Liver (tissue), 9 donors: Measurements from ENCODE around the gene ZNF628. TPM values are rescaled to one million over a fixed set of nuclear protein-coding genes. Genes with fewer than 3 reads are reported as not detected.

Experiments
- DNase-seq: peaks from one replicate; pipeline ENCODE4 v3.0.0-alpha.2; 2017; ENCODE audit warnings: low spot score
- H3K27ac ChIP-seq, 2 donors: one replicate each; pipeline ENCODE4 v1.7.0; 2013; ENCODE audit warnings: inconsistent platforms in 2 of 2, low read length in 2 of 2, control low read depth in 1 of 2, low read depth in 1 of 2, mild to moderate bottlenecking in 1 of 2
- H3K27me3 ChIP-seq, 4 donors: one replicate each; pipeline versions ENCODE4 v1.6.1 to v1.7.0; 2013; ENCODE audit warnings: low read length in 3 of 4, inconsistent platforms in 1 of 4, mild to moderate bottlenecking in 1 of 4, moderate library complexity in 1 of 4; ENCODE audit not compliant: control insufficient read depth in 4 of 4, insufficient read depth in 4 of 4
- H3K36me3 ChIP-seq, 4 donors: one replicate each; pipeline versions ENCODE4 v1.6.1 to v1.7.0; 2013; ENCODE audit warnings: low read length in 3 of 4, mild to moderate bottlenecking in 3 of 4, low read depth in 1 of 4, moderate library complexity in 1 of 4; ENCODE audit not compliant: control insufficient read depth in 4 of 4, insufficient read depth in 3 of 4
- H3K4me1 ChIP-seq, 4 donors: one replicate each; pipeline versions ENCODE4 v1.6.1 to v1.7.0; 2013; ENCODE audit warnings: low read length in 3 of 4, mild to moderate bottlenecking in 3 of 4, moderate library complexity in 1 of 4; ENCODE audit not compliant: control insufficient read depth in 4 of 4, insufficient read depth in 4 of 4
- H3K4me3 ChIP-seq, 3 donors: one replicate each; pipeline versions ENCODE4 v1.6.1 to v1.7.0; 2013; ENCODE audit warnings: low read length in 3 of 3, control low read depth in 1 of 3, low read depth in 1 of 3, mild to moderate bottlenecking in 1 of 3
- H3K9ac ChIP-seq, 2 donors: one replicate each; pipeline ENCODE4 v1.7.0; 2013; ENCODE audit warnings: low read length in 2 of 2, mild to moderate bottlenecking in 2 of 2, moderate library complexity in 2 of 2, control low read depth in 1 of 2, low read depth in 1 of 2
- H3K9me3 ChIP-seq, 4 donors: one replicate each; pipeline versions ENCODE4 v1.6.1 to v1.7.0; 2013; ENCODE audit warnings: low read length in 3 of 4; ENCODE audit not compliant: control insufficient read depth in 4 of 4
- CTCF ChIP-seq: fragments of 150-350 bp; IDR thresholded peaks from 2 replicates; pipeline ENCODE4 v1.5.1; 2017; ENCODE audit warnings: improper control_type of control experiment, low read depth, low read length; ENCODE audit not compliant: missing input control
- EGR1 ChIP-seq, 2 donors: IDR thresholded peaks; 2 replicates each; pipeline ENCODE4 v1.6.1; 2016 to 2018; ENCODE audit warnings: antibody characterized with exemption in 2 of 2, low read depth in 2 of 2
- FOXA1 ChIP-seq: IDR thresholded peaks from 2 replicates; pipeline ENCODE4 v1.6.1; 2016; ENCODE audit warnings: antibody characterized with exemption
- GABPA ChIP-seq, 2 donors: IDR thresholded peaks in 1 of 2; conservative IDR thresholded peaks in 1 of 2; 2 replicates each; pipeline ENCODE4 v1.6.1; 2016; ENCODE audit warnings: antibody characterized with exemption in 2 of 2, mild to moderate bottlenecking in 1 of 2, moderate library complexity in 1 of 2
- HNF4A ChIP-seq, 2 donors: conservative IDR thresholded peaks; 2 replicates each; pipeline ENCODE4 v1.6.1; 2016; ENCODE audit warnings: antibody characterized with exemption in 2 of 2, mild to moderate bottlenecking in 2 of 2
- HNF4G ChIP-seq: IDR thresholded peaks from 2 replicates; pipeline ENCODE4 v1.6.1; 2016; ENCODE audit warnings: antibody characterized with exemption
- JUND ChIP-seq, 2 donors: IDR thresholded peaks; 2 replicates each; pipeline ENCODE4 v1.6.1; 2016; ENCODE audit warnings: antibody characterized with exemption in 2 of 2
- MAX ChIP-seq: IDR thresholded peaks from 2 replicates; pipeline ENCODE4 v1.6.1; 2016; ENCODE audit warnings: antibody characterized with exemption
- NR2F2 ChIP-seq: IDR thresholded peaks from 2 replicates; pipeline ENCODE4 v1.6.1; 2016; ENCODE audit warnings: antibody characterized with exemption
- RAD21 ChIP-seq, 2 donors: IDR thresholded peaks; 2 replicates each; pipeline ENCODE4 v1.6.1; 2016; ENCODE audit warnings: antibody characterized with exemption in 2 of 2, mild to moderate bottlenecking in 2 of 2
- RXRA ChIP-seq, 2 donors: IDR thresholded peaks; 2 replicates each; pipeline ENCODE4 v1.6.1; 2017 to 2018; ENCODE audit warnings: antibody characterized with exemption in 2 of 2, mild to moderate bottlenecking in 1 of 2
- SP1 ChIP-seq: IDR thresholded peaks from 2 replicates; pipeline ENCODE4 v1.6.1; 2018; ENCODE audit warnings: antibody characterized with exemption, mild to moderate bottlenecking
- YY1 ChIP-seq: IDR thresholded peaks from 2 replicates; pipeline ENCODE4 v1.6.1; 2016; ENCODE audit warnings: antibody characterized with exemption, mild to moderate bottlenecking
- WGBS: extraction: QIAGEN DNeasy Blood & Tissue Kit; methylation state at CpG from one replicate; pipeline ENCODE4 v1.1.7; 2013; 5-methylcytosine and 5-hydroxymethylcytosine counted together
- polyA plus RNA-seq, 2 donors: library from polyadenylated mRNA; stranded (reverse) in 1 of 2; unstranded in 1 of 2; fragments of 200-250 nt in 1 of 2; fragments of >200 nt in 1 of 2; fragmentation: Nextera tagmentation in 1 of 2; extraction: Ambion mirVana in 1 of 2; gene quantifications; one replicate each; pipeline versions ENCODE4 v1.2.1 to v1.2.3, GENCODE V29; 2013 to 2015
- total RNA-seq, 2 donors: library from RNA; depleted of rRNA; stranded (reverse); fragments of >200 nt; gene quantifications; one replicate each; pipeline ENCODE4 v1.2.3, GENCODE V29; 2014
- TF ChIP-seq, protein P1 (sequence below): IDR thresholded peaks from 2 replicates; pipeline ENCODE4 v1.6.1; 2016; ENCODE audit warnings: antibody characterized with exemption, mild to moderate bottlenecking
- TF ChIP-seq, protein P2 (sequence below): IDR thresholded peaks from 2 replicates; pipeline ENCODE4 v1.6.1; 2016; ENCODE audit warnings: antibody characterized with exemption
- donor health status: healthy.
- donor health status: healthy.
- donor health status: healthy.
- donor health status: healthy.
- donor health status: healthy.

Gene ZNF628
- total and polyA plus RNA-seq, 4 donors: 0.99 to 4.4 (median 1.5) TPM

GRCh38 chr19:55460670-55461258, 15.7 kb upstream of the ZNF628 start:
- peaks cover 0 to 5% (median 1%) of the 10 kb centered on the region in 4 donors for H3K36me3 ChIP-seq
- peaks cover 12 to 34% (median 27%) of the 10 kb centered on the region in 4 donors for H3K4me1 ChIP-seq
- no peaks in the 10 kb centered on the region for H3K27me3 ChIP-seq
- peak overlapping the region; percentile 93 to 97 for H3K27ac ChIP-seq
- no peaks in the 10 kb centered on the region for H3K9me3 ChIP-seq
- TF ChIP-seq NR2F2 (peak; percentile 31), HNF4A (conservative IDR thresholded peaks at IDR 0.05) (peak in 1 of 2 donors; percentile 61), RAD21 (IDR thresholded peaks at IDR 0.05) (no peak), HNF4G (peak; percentile 22), CTCF (no peak), MAX (peak; percentile 16), YY1 (peak; percentile 31), GABPA (IDR thresholded peaks at IDR 0.05 in 1 of 2, conservative IDR thresholded peaks at IDR 0.05 in 1 of 2) (peak in 1 of 2 donors; percentile 65), RXRA (IDR thresholded peaks at IDR 0.05) (peak; percentile 65 to 81)
- TF ChIP-seq, protein P1, sequence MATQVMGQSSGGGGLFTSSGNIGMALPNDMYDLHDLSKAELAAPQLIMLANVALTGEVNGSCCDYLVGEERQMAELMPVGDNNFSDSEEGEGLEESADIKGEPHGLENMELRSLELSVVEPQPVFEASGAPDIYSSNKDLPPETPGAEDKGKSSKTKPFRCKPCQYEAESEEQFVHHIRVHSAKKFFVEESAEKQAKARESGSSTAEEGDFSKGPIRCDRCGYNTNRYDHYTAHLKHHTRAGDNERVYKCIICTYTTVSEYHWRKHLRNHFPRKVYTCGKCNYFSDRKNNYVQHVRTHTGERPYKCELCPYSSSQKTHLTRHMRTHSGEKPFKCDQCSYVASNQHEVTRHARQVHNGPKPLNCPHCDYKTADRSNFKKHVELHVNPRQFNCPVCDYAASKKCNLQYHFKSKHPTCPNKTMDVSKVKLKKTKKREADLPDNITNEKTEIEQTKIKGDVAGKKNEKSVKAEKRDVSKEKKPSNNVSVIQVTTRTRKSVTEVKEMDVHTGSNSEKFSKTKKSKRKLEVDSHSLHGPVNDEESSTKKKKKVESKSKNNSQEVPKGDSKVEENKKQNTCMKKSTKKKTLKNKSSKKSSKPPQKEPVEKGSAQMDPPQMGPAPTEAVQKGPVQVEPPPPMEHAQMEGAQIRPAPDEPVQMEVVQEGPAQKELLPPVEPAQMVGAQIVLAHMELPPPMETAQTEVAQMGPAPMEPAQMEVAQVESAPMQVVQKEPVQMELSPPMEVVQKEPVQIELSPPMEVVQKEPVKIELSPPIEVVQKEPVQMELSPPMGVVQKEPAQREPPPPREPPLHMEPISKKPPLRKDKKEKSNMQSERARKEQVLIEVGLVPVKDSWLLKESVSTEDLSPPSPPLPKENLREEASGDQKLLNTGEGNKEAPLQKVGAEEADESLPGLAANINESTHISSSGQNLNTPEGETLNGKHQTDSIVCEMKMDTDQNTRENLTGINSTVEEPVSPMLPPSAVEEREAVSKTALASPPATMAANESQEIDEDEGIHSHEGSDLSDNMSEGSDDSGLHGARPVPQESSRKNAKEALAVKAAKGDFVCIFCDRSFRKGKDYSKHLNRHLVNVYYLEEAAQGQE: peak; percentile 5
- TF ChIP-seq, protein P2, sequence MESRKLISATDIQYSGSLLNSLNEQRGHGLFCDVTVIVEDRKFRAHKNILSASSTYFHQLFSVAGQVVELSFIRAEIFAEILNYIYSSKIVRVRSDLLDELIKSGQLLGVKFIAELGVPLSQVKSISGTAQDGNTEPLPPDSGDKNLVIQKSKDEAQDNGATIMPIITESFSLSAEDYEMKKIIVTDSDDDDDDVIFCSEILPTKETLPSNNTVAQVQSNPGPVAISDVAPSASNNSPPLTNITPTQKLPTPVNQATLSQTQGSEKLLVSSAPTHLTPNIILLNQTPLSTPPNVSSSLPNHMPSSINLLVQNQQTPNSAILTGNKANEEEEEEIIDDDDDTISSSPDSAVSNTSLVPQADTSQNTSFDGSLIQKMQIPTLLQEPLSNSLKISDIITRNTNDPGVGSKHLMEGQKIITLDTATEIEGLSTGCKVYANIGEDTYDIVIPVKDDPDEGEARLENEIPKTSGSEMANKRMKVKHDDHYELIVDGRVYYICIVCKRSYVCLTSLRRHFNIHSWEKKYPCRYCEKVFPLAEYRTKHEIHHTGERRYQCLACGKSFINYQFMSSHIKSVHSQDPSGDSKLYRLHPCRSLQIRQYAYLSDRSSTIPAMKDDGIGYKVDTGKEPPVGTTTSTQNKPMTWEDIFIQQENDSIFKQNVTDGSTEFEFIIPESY: no peak
- 6% methylated on average over 24 of the region's 24 CpGs for WGBS
- H3K4me3 ChIP-seq: peak overlapping the region; percentile 77 to 86 (median 82)
- peak overlapping the region; percentile 49 to 84 for H3K9ac ChIP-seq
- peak; percentile 86 for DNase-seq

DNA sequence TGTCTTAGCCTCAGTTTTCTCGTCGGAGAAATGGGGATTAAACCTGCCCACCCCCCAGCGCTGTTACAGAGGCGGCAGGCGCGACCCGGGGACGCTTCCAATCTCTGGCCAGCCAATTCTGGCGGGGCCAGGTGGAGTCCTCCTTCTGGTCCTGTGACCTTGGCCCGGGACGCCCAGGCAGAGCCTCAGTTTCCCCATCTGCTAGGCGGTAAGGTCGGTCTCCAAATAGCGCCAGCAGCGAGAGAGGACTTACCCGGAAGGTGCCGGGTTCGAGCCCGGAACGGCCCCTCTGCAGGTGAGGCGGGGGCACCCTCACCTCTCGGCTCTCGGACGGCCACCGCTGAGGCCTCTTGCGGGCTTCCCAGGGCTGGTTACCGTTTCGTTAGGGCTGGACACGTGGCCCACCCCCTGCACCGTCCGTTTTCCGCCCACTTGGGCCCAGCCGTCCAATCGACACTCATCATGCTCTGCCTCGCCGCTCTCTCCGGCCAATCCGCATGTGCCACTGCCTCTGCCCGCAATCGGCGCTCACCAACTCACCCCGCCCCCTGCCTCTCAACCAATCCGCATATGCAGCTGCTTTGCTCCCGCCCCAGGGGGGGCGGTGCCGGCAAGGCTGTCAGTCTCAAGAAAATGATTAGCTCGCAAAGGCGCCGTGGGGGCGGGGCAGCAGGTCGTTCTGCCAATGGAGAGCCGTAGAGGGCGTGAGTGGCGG, 15.0 kb upstream of the ZNF628 start, which contains the start of gene ISOC2:
TSS of gene ISOC2 (minus strand) at position 384 of the 715 bp plus-strand sequence. CDS start 5,156 bp downstream, outside the sequence.
- H3K27me3 ChIP-seq: no peaks in the 10 kb centered on the region
- peaks cover 0 to 3% (median under 1%) of the 10 kb centered on the region in 4 donors for H3K36me3 ChIP-seq
- DNase-seq: peak; percentile 100
- peak within 1 kb of the TSS; percentile 93 to 97 for H3K27ac ChIP-seq
- peak within 1 kb of the TSS; percentile 77 to 86 (median 85) for H3K4me3 ChIP-seq
- peaks cover 12 to 34% (median 26%) of the 10 kb centered on the region in 4 donors for H3K4me1 ChIP-seq
- under 1% methylated on average over 54 of the region's 54 CpGs for WGBS
- H3K9ac ChIP-seq: peak within 1 kb of the TSS; percentile 84
- TF ChIP-seq EGR1 (IDR thresholded peaks at IDR 0.05; ENCODE audit: low read depth in 2 of 2) (peak in 1 of 2 donors; percentile 64), GABPA (IDR thresholded peaks at IDR 0.05 in 1 of 2, conservative IDR thresholded peaks at IDR 0.05 in 1 of 2) (peak in 1 of 2 donors; percentile 37), YY1 (peak; percentile 14), JUND (IDR thresholded peaks at IDR 0.05) (peak in 1 of 2 donors; percentile 21), MAX (peak; percentile 69), SP1 (peak; percentile 96), FOXA1 (no peak), HNF4G (no peak), NR2F2 (no peak), HNF4A (conservative IDR thresholded peaks at IDR 0.05) (peak in 1 of 2 donors; percentile 51)
- TF ChIP-seq, protein P1: peak; percentile 55
- TF ChIP-seq, protein P2: no peak
- no peaks in the 10 kb centered on the region for H3K9me3 ChIP-seq
